Stomach (tissue), 4 donors: ENCODE results near the gene PRKCA.

Experiments used
- EP300 ChIP-seq: sonication (generic); formaldehyde crosslinking; IDR thresholded peaks from one replicate; pipeline ENCODE4 v1.6.1; 2017; ENCODE audit warnings: antibody characterized with exemption
- TF ChIP-seq, protein P1 (sequence below), 7 experiments: fragments of 450-650 bp in 4 of 7; fragments of 200-600 bp in 3 of 7; sonication (generic) in 3 of 7; IDR thresholded peaks; one replicate each; pipeline ENCODE4 v1.5.1; 2016 to 2019; ENCODE audit warnings: antibody characterized with exemption in 7 of 7, control low read depth in 2 of 7, mild to moderate bottlenecking in 1 of 7

DNA sequence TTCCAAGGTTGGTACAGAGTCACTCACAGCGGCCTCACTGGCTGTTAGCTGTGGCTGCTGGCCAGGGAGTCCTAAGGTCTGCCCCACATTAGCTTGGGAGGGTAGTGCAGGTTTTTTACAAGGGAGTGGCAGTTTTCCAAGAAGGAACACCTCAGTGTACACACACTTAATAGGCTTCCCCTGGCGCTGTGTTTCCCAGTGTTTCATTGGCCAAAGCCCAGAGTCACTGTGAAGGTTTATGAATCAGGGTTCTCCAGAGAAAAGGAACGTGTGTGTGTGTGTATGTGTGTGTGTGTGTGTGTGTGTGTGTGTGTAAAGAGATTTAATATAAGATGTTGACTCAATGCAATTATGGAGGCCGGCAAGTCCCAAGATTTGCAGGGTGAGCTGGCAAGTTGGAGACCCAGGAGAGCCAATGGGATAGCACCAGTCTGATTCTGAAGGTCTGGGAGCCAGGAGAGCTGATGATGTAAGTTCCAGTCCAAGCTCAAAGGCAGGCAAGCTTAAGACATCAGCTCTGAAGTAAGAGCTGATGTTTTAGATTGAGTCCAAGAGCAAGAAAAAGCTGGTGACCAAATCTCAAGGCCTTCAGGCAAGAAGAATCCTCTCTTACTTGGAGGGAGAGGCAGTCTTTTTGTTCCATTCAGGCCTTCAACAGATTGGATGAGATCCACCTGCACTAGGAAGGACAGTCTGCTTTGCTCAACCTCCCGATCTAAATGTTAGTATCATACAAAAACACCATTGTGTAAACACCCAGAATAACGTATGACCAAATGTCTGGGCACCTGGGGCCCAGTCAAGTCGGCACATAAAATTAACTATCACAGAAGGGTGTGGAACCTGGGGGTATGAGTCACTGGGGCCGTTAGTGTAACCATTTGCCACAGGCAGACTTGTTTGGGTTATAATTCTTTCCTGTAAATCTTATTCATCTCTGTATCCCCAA lies 206.8 kb downstream of the PRKCA start:
- TF ChIP-seq, protein P1, sequence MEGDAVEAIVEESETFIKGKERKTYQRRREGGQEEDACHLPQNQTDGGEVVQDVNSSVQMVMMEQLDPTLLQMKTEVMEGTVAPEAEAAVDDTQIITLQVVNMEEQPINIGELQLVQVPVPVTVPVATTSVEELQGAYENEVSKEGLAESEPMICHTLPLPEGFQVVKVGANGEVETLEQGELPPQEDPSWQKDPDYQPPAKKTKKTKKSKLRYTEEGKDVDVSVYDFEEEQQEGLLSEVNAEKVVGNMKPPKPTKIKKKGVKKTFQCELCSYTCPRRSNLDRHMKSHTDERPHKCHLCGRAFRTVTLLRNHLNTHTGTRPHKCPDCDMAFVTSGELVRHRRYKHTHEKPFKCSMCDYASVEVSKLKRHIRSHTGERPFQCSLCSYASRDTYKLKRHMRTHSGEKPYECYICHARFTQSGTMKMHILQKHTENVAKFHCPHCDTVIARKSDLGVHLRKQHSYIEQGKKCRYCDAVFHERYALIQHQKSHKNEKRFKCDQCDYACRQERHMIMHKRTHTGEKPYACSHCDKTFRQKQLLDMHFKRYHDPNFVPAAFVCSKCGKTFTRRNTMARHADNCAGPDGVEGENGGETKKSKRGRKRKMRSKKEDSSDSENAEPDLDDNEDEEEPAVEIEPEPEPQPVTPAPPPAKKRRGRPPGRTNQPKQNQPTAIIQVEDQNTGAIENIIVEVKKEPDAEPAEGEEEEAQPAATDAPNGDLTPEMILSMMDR (IDR thresholded peaks at IDR 0.05): no peak
- TF ChIP-seq EP300: no peak
